Adipose tissue (tissue), 3 donors: Measurements from ENCODE around the gene RALGAPA2. TPM values are rescaled to one million over a fixed set of nuclear protein-coding genes. Genes with fewer than 3 reads are reported as not detected.
"Not testable (repeated sequence)": the region's sequence is repeated elsewhere in the genome, so short reads cannot be mapped to it uniquely, and the experiment has no call there.

Experiments used
- H3K27ac ChIP-seq: one replicate; pipeline ENCODE4 v1.5.1; 2013; ENCODE audit warnings: low read depth, low read length
- WGBS, 3 donors: extraction: QIAGEN DNeasy Blood & Tissue Kit; methylation state at CpG; one replicate each; pipeline ENCODE4 v1.1.7; 2013; 5-methylcytosine and 5-hydroxymethylcytosine counted together
- polyA plus RNA-seq, 3 donors: library from polyadenylated mRNA; stranded (reverse); fragments of 200-250 nt; gene quantifications; one replicate each; pipeline ENCODE4 v1.2.3, GENCODE V29; 2013
- donor health status: healthy with polysubstance abuse.
- donor health status: Bipolar disorder and iron deficiency.
- donor health status: healthy.

Gene RALGAPA2
- polyA plus RNA-seq, 3 donors, result 12.3 to 21.7 (median 12.6) TPM

DNA sequence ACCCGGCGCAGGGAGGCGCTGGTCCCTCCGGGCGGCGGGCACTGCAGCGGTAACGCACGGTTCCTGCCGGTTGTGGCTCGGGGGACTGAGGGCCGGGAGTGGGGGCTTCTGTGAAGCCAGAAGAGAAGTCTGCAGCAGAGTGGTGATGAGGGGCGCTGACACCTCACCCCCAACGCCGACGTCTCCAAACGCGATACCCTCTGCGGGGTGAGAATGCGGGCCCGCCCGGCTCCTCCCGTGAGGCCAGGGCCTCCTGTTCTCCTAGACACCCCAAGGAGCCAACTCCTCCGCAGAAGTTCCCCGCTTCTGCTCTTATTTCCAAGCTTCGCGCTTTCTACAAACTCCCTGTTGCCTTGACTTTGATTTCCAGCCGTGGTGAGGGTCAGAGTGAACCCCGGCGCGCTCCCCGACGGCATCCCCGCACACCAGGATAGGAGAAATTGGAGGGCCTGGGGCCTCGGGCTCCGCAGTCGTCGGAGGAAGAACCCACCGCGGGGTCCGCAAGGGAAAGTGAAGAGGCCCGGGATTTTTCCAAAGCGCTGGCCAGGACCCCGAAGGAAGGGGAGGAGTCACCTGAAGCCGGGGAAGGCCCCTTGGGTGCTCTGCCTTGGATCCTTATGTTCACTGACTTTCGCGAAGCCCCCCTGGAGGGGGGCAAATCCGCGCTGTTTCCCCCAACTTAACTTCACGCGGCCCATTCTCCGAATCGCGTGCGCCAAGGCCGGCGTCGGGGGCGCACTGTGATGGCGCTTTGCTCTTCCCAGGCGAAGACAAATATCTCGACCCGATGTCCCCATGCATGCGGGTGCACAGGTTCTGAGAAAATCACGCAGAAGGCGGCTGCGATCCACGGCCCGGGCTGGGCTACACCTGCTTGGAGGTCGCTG, 347.6 kb downstream of the RALGAPA2 start:
- WGBS, 3 donors, result 3 to 4% (median 4%) methylated on average over 69 to 70 of the region's 70 CpGs

DNA sequence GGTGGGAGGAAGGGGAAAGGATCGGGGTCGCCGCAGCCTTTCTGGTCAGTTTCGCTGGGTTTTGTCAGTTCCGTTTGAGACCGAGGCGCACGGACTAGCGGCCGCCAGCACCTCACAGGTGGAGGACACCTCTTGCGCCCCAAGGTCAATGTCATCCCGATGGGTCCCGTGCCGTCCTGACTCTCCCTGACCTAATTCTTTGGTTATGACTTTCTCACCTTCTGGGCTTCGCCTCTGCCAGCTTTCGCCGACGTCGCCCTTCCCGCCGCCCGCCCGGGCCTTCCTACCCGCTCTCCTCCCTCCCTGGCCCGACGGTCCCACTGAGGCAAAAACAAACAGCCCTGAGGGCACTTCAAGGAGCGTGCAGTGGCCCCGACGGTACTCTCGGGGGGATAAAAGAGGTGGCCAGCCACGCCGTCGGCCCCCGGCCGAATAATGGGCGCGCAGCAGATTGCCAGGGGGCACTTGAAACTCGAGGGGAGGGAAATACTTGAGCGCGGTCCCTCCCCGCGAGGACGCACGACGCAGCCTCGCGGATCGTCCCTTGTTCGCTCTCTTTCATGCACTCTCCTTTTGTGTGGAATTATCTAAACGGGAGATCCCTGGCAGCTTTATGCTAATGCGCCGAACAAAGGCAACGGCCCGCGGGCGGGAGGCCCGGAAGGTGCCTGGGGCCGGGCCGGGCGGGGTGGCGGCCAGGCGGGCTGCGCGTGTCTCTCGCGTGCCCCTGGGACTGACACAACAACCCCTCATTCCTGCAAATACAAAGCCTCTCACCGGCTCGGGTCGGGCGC, 348.4 kb downstream of the RALGAPA2 start:
- H3K27ac ChIP-seq, result no peak overlapping the region
- WGBS, 3 donors, result 2 to 3% (median 3%) methylated on average over 65 to 70 of the region's 70 CpGs

More for the DNA sequence above, 347.6 kb downstream of the RALGAPA2 start:
- H3K27ac ChIP-seq, result no peak overlapping the region

DNA sequence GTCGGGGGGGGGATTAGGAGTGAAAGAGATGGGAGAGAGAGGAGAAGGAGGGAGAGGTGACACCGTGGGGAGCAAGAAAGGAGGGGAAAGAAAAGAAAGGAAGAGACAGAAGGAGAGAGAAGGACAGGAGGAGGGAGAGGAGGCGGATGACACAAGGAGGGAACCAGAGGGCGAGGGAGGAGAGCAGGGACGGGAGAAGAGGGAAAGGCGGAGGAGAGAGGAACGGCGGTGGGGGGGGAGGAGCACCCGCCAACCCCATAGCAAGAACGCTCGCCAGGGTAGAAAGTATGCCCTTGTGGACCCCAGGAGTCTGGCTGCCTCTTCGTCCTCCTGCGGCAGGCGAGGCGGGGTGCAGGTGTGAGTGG, 349.0 kb downstream of the RALGAPA2 start:
- H3K27ac ChIP-seq, result no peak overlapping the region
- WGBS, 3 donors, result 3 to 7% (median 4%) methylated on average over 14 to 15 of the region's 15 CpGs

DNA sequence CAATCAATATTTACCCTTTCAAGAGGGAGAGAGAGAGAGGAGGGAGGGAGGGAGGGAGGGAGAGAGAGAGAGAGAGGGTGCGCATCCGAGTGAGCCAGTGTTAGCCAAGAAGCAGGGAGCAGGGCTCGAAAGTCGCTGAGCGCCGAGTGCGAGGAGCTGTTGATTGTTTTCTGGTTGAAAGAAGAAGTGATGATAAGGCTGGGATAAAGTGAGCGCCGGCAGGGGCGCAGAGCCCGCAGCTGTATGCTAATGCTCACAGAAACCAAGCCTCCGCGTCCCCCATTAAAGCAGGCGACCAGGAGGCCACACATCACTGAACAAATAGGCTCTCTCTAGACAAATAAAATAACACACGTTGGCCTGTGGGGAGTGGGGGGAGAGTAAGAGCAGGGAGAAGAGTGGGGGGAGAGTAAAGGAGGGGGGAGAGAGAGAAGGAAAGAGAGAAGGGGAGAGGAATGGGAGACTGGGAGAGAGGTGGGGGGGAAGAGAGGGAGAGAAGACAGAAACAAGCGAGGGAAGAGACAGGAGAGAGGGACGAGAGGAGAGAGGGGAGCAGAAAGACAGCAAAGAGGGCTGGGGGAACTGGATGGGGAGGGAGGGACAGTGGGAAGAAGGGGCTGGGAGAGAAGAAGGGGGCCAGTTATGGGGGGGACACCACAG, 349.5 kb downstream of the RALGAPA2 start:
- 1 to 5% (median 5%) methylated on average over 17 of the region's 17 CpGs for WGBS, 3 donors
- no peak overlapping the region for H3K27ac ChIP-seq

DNA sequence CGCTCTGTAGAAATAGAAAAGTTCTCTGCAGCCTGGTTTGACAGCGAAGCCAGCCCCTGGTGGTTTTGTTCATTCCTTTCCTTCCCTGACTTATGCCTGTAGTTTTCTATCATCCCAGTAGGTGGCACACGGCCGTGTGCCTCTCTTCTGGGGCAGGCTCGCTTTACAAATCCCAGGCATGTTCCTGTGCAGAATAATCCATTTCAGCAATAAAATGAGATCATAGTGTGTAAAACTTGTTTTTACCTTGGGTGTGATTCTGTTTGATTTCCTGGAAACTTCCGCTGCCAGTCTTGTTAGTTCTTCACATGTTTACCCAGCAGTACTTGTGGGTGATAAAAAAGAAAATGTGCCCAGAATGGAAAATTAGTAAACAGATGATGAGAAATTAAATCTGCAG, 352.0 kb downstream of the RALGAPA2 start:
- 2 to 4% (median 3%) methylated on average over 6 of the region's 6 CpGs for WGBS, 3 donors
- no peak overlapping the region for H3K27ac ChIP-seq

DNA sequence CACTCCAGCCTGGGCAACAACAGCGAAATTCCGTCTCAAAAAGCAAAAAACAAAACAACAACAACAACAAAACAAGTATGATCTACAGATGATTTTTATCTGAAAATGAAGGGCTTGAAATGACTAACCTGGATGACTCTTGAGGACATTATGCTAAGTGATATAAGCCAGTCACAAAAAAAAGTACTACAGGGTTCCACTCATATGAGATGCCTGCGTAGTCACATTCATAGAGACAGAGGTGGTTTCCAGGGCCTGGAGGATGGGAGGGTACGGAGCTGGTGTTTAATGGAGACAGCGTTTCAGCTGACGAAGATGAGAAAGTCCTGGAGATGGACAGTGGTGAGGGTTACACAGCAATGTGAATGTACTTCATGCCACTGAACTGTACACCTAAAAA, 352.8 kb downstream of the RALGAPA2 start:
- 80 to 85% (median 84%) methylated on average over 6 of the region's 6 CpGs for WGBS, 3 donors
- no peak overlapping the region for H3K27ac ChIP-seq

DNA sequence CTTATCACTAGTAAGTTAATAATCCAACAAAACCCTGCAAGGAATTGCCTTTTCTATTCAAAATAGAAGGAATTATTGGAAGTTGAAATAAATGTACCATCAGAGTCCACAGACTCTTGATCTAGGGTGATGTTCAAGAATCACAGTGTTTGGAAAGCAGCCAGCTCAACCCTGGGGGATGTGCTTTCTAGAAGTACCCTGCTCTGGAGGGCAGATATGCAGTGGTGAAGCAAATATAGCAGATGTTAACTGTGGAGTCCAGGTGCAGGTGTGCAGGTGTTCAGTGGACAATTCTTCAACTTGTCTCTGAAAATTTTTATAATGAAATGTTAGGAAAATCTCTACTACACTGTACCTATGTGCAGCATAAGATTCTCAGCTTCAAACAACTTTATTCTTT, 353.6 kb downstream of the RALGAPA2 start:
- no peak overlapping the region for H3K27ac ChIP-seq

DNA sequence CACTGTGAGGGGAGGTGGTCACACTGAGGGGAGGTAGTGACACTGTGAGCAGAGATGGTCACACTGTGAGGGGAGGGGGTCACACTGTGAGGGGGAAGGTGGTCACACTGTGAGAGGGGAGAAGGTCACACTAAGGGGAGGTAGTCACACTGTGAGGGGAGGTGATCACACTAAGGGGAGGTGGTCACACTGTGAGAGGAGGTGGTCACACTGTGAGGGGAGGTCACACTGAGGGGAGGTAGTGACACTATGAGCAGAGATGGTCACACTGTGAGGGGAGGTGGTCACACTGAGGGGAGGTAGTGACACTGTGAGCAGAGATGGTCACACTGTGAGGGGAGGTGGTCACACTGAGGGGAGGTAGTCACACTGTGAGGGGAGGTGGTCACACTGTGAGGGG, 356.9 kb downstream of the RALGAPA2 start:
- H3K27ac ChIP-seq, result not testable (repeated sequence)

DNA sequence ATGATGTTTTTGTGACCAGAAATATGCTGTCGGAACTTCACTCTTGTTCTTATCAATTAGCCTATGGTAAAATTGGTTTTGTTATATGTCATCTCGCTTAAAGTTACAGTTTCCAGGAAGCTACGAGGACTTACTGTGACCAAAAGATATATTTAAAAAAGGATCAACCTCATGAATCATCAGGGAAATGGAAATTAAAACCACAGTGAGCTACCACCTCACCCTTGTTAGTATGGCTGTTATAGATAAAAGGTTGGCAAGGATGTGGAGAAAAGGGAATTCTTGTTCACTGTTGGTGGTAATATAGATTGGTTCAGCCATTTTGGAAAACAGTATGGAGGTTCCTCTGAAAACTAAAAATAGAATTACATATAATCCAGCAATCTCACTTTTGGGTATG, 358.9 kb downstream of the RALGAPA2 start:
- WGBS, 3 donors, result 58 to 74% (median 61%) methylated on average over 3 of the region's 3 CpGs
- H3K27ac ChIP-seq, result no peak overlapping the region

DNA sequence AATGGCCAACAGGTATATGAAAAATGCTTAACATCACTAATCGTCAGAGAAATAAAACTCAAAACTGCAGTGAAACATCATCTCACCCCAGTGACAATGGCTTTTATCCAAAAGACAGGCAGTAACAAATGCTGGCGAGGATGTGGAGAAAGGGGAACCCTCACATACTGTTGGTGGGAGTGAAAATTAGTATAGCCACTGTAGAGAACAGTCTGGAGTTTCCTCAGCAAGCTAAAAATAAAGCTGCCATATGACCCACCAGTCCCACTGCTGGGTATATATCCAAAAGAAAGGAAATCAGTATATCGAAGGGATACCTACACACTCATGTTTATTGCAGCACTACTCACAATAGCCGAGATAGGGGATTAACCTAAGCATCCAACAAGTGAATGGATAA, 368.0 kb downstream of the RALGAPA2 start:
- 66 to 83% (median 77%) methylated on average over 4 of the region's 4 CpGs for WGBS, 3 donors

DNA sequence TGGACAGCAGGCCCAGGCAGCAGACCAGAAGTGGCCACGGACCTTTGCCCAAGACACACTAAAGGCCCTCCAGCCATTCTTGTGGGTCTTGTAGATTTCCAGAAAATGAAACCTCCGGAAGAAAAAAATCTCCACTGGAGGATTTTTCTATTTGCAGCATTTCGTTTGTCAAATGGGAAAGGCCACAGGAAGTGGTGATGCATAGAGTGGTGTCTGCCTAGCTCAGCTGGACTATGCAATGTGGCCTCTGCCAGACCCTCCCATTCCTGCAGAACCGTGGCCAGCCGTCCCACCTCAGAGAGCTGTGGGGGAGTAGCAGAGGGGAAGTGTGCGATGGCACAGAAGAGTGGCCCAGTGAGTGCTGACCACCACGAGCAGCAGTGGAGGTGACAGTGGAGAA, 368.5 kb downstream of the RALGAPA2 start:
- WGBS, 3 donors, result 52 to 70% (median 58%) methylated on average over 7 of the region's 7 CpGs

More for the DNA sequence above, 368.0 kb downstream of the RALGAPA2 start:
- no peak overlapping the region for H3K27ac ChIP-seq

More for the DNA sequence above, 368.5 kb downstream of the RALGAPA2 start:
- H3K27ac ChIP-seq, result no peak overlapping the region
